Transverse colon (tissue), 4 donors: ENCODE measurements around the gene GSG1L. TPM values are rescaled to one million over a fixed set of nuclear protein-coding genes. Genes with fewer than 3 reads are reported as not detected.
"Not testable (repeated sequence)": the region's sequence is repeated elsewhere in the genome, so short reads cannot be mapped to it uniquely, and the experiment has no call there.

Experiments used
- DNase-seq: peaks from one replicate; pipeline ENCODE4 v3.0.0-alpha.2; 2019
- H3K27ac ChIP-seq, 4 donors: fragments of 200-600 bp; sonication (generic); 2 replicates each; pipeline ENCODE4 v1.5.1; 2016 to 2018; ENCODE audit warnings: inconsistent platforms in 4 of 4
- H3K27me3 ChIP-seq: fragments of 200-600 bp; sonication (generic); 2 replicates; pipeline ENCODE4 v1.5.1; 2017; ENCODE audit warnings: inconsistent platforms
- H3K36me3 ChIP-seq, 4 donors: fragments of 200-600 bp; sonication (generic); 2 replicates each; pipeline ENCODE4 v1.5.1; 2017 to 2019; ENCODE audit warnings: inconsistent platforms in 4 of 4
- H3K4me1 ChIP-seq, 4 donors: fragments of 200-600 bp; sonication (generic); 2 replicates each; pipeline ENCODE4 v1.5.1; 2017 to 2020; ENCODE audit warnings: inconsistent platforms in 4 of 4
- H3K4me3 ChIP-seq, 4 donors: fragments of 200-600 bp; sonication (generic); 1 replicate in 1 of 4; 2 replicates in 3 of 4; pipeline versions ENCODE4 v1.5.1 to v1.6.1; 2017 to 2019; ENCODE audit warnings: inconsistent platforms in 4 of 4
- H3K9me3 ChIP-seq, 2 donors: fragments of 200-600 bp; sonication (generic); 2 replicates each; pipeline ENCODE4 v1.5.1; 2017 to 2019; ENCODE audit warnings: inconsistent platforms in 2 of 2
- EP300 ChIP-seq: sonication (generic); formaldehyde crosslinking; IDR thresholded peaks from one replicate; pipeline ENCODE4 v1.6.1; 2017; ENCODE audit warnings: antibody characterized with exemption, low read depth
- POLR2A ChIP-seq: fragments of 450-650 bp; IDR thresholded peaks from one replicate; pipeline ENCODE4 v1.6.1; 2016; ENCODE audit warnings: antibody characterized with exemption, mild to moderate bottlenecking, moderate library complexity
- POLR2AphosphoS5 ChIP-seq, 3 donors: sonication (generic); formaldehyde crosslinking; IDR thresholded peaks; one replicate each; pipeline ENCODE4 v1.6.1; 2016; ENCODE audit warnings: antibody characterized with exemption in 3 of 3
- WGBS, 2 donors: methylation state at CpG; one replicate each; pipeline ENCODE4 v1.1.5; 2018; ENCODE audit warnings: low coverage in 1 of 2; 5-methylcytosine and 5-hydroxymethylcytosine counted together
- in situ Hi-C, 4 donors: fragments of 200-750 bp; cut with MboI; loops; one replicate each; pipeline versions ENCODE4 v1.15.0 to v1.15.1; 2017; ENCODE audit warnings: low sequenced_read_pairs in 3 of 4, low pct_ligation_motif_present in 1 of 4, low pct_unique_long_range_greater_than_20kb in 1 of 4
- intact Hi-C: fragments of 100-400 bp; cut with DNase I; formaldehyde crosslinking; loops from one replicate; pipeline ENCODE4 v1.15.1; 2023; ENCODE audit warnings: low total_unique reads
- total RNA-seq, 4 donors: library from RNA; depleted of rRNA; stranded (reverse); fragments of >200 nt; gene quantifications; one replicate each; pipeline ENCODE4 v1.1.0, GENCODE V29; 2016
- TF ChIP-seq, protein P1 (sequence below), 5 experiments: fragments of 200-600 bp in 3 of 5; fragments of 450-650 bp in 2 of 5; sonication (generic) in 3 of 5; IDR thresholded peaks; 1 replicate in 2 of 5; 2 replicates in 3 of 5; pipeline ENCODE4 v1.5.1; 2016 to 2017; ENCODE audit warnings: antibody characterized with exemption in 5 of 5, inconsistent platforms in 3 of 5, mild to moderate bottlenecking in 2 of 5, moderate library complexity in 1 of 5

The GSG1L gene
- total RNA-seq, 4 donors from 2014 or later, result not detected

DNA sequence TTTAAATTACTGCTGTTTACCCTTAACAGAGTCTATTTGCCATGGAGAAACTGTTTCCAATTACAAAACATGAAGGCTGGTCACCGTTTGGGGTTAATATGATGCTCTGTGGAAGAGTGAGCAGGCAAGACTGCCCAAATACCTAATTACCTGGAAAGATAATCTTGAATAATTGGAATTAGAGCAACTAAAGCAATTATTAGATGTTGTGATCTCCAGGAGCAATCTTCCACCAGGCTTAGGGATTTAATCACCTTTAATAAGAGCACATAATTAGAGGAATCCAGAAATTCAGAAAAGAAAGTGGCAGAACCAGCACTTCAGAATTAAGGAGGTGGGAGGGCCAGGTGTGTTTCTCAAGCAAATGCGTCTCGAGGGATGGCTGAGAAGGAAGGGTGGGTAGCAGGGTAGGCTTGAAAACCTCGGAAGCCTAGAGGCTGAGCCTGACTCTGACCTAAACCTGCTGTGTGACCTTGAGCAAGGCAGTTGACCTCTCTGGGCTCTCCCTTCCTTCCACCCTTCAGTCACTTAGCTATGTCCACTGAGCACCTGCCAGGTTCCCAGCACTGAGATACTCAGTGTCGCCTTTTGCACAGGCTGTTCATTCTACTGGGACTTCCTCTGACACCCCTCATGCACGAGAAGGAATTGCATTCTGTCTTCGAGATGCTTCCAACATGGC lies 113.2 kb downstream of the GSG1L start:
- Histone ChIP-seq H3K27ac (no peak overlapping the region), H3K4me1 (no peaks in the 10 kb centered on the region), H3K27me3 (peaks cover 3% of the 10 kb centered on the region), H3K9me3 (peaks cover 0 to 1% of the 10 kb centered on the region in 2 donors), H3K4me3 (no peak overlapping the region), H3K36me3 (no peaks in the 10 kb centered on the region)
- TF ChIP-seq, protein P1, sequence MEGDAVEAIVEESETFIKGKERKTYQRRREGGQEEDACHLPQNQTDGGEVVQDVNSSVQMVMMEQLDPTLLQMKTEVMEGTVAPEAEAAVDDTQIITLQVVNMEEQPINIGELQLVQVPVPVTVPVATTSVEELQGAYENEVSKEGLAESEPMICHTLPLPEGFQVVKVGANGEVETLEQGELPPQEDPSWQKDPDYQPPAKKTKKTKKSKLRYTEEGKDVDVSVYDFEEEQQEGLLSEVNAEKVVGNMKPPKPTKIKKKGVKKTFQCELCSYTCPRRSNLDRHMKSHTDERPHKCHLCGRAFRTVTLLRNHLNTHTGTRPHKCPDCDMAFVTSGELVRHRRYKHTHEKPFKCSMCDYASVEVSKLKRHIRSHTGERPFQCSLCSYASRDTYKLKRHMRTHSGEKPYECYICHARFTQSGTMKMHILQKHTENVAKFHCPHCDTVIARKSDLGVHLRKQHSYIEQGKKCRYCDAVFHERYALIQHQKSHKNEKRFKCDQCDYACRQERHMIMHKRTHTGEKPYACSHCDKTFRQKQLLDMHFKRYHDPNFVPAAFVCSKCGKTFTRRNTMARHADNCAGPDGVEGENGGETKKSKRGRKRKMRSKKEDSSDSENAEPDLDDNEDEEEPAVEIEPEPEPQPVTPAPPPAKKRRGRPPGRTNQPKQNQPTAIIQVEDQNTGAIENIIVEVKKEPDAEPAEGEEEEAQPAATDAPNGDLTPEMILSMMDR (IDR thresholded peaks at IDR 0.05), result no peak
- no peak for TF ChIP-seq EP300
- no peak for TF ChIP-seq POLR2AphosphoS5 (IDR thresholded peaks at IDR 0.05)
- no peak for TF ChIP-seq POLR2A
- in situ Hi-C loops (no loop called here), intact Hi-C loops (no loop called here)
- WGBS, 2 donors, result 68 to 78% methylated on average over 4 to 7 of the region's 7 CpGs
- DNase-seq, result no peak

DNA sequence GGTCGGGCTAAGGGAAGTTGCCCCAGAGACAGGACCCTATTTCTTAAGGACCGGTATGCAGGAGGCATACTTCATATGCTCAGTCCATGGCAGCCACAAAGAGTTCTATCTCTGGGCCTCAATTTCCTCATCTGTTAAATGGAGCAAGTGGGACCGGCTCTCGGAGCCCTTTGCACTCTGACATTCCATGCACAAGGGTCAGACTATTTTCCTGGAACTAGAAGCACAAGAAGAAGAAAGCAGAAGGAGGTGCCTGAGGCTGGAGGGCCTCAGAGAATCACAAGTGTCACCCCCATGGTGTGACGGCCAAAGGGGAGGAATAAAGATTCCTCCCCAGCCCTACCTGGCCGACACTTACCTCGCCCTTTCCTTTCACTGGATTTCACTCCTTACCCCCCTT lies 115.8 kb downstream of the GSG1L start:
- 72 to 80% methylated on average over 1 to 7 of the region's 7 CpGs for WGBS, 2 donors
- H3K27ac ChIP-seq, result no peak overlapping the region
- no peaks in the 10 kb centered on the region for H3K36me3 ChIP-seq
- intact Hi-C loops (no loop called here), in situ Hi-C loops (no loop called here)
- H3K9me3 ChIP-seq, result no peaks in the 10 kb centered on the region
- no peak overlapping the region for H3K4me3 ChIP-seq
- TF ChIP-seq POLR2A, result no peak
- TF ChIP-seq, protein P1 (IDR thresholded peaks at IDR 0.05), result no peak
- no peak for TF ChIP-seq EP300
- no peak for TF ChIP-seq POLR2AphosphoS5 (IDR thresholded peaks at IDR 0.05)
- no peak for DNase-seq
- peaks cover 3% of the 10 kb centered on the region for H3K27me3 ChIP-seq
- no peaks in the 10 kb centered on the region for H3K4me1 ChIP-seq

DNA sequence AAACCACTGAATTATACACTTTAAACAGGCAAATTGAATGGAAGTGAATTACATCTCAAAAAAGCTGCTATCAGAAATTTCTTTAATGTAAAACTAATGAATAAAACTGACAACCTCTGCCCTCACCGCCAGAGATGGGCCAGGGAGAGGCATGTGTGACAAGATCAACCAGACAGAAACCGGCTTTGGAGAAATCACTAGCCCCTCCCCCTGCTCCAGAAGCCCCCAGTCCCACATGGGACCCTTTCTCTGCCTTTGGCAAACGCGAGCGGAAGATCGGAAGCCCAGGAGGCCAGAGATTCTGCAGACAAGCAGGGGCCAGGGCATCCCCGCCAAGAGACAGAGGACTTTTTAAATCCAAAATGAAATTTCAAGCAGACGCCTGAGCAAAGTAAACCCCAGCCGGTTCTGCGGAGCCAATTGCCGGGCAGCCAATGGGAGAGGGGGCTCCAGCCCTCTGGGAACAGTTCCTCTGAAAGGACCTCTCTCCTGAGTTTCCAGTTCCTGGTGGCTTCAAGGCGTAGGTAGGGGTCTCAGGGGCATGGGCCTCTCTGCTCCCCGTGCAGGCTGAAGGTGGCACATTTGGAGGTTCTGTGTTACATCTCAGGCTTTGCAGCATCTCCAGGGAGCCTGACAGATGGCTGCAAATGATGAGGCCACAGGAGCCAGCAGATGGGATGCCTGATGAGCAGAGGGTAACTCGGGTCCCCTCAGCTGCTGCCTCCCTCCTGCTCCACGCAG lies 118.1 kb downstream of the GSG1L start:
- WGBS, 2 donors, result 38% methylated on average over 15 of the region's 15 CpGs; no CpG with 5 or more reads in 1 of the 2 donors
- in situ Hi-C loops, result no loop called here
- Histone ChIP-seq H3K27me3 (no peaks in the 10 kb centered on the region), H3K4me3 (no peak overlapping the region), H3K36me3 (no peaks in the 10 kb centered on the region), H3K4me1 (no peaks in the 10 kb centered on the region), H3K27ac (no peak overlapping the region), H3K9me3 (no peaks in the 10 kb centered on the region)
- TF ChIP-seq POLR2A, result no peak
- no peak for TF ChIP-seq EP300
- TF ChIP-seq, protein P1 (IDR thresholded peaks at IDR 0.05), result no peak
- TF ChIP-seq POLR2AphosphoS5 (IDR thresholded peaks at IDR 0.05), result no peak
- intact Hi-C loops, result no loop called here
- DNase-seq, result no peak

DNA sequence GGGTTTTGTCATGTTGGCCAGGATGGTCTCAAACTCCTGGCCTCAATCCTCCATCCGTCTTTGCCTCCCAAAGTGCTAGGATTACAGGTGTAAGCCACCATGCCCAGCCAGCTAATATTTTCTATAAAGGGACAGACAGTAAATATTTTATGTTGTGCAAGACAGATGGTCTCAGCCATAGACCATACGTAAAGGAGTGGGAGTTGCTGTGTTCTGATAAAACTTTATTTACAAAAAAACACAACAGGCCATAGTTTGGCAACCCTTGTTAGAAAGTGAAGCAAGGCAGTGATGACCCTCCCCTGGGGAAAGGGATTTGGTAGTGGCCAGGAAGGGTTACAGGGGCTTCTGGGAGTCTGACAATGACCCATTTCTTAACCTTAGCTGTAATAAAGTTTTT lies 119.7 kb downstream of the GSG1L start:
- Histone ChIP-seq H3K4me3 (no peak overlapping the region), H3K27me3 (no peaks in the 10 kb centered on the region), H3K4me1 (no peaks in the 10 kb centered on the region), H3K36me3 (no peaks in the 10 kb centered on the region), H3K27ac (no peak overlapping the region), H3K9me3 (no peaks in the 10 kb centered on the region)
- intact Hi-C loops, result no loop called here
- WGBS, 2 donors, result 83 to 92% methylated on average over 2 of the region's 2 CpGs
- in situ Hi-C loops, result no loop called here
- no peak for DNase-seq
- TF ChIP-seq, protein P1 (IDR thresholded peaks at IDR 0.05), result no peak
- no peak for TF ChIP-seq POLR2A
- TF ChIP-seq EP300, result no peak
- no peak for TF ChIP-seq POLR2AphosphoS5 (IDR thresholded peaks at IDR 0.05)

DNA sequence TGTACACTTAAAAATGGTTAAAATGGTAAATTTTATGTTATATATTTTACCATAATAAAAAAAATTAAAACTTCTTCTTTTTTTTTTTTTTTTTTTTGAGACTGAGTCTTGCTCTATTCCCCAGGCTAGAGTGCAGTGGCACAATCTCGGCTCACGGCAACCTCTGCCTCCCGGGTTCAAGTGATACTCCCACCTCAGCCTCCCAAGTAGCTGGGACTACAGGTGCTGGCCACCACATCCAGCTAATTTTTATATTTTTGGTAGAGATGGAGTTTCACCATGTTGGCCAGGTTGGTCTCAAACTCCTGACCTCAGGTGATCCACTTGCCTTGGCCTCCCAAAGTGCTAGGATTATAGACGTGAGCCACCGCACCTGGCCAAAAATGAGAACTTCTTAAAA lies 121.4 kb downstream of the GSG1L start:
- in situ Hi-C loops, H3K4me1 ChIP-seq, H3K27me3 ChIP-seq, H3K27ac ChIP-seq, H3K9me3 ChIP-seq, H3K4me3 ChIP-seq, DNase-seq, H3K36me3 ChIP-seq, intact Hi-C loops: not testable (repeated sequence)
- WGBS, 2 donors, result 92% methylated on average over 5 of the region's 5 CpGs; no CpG with 5 or more reads in 1 of the 2 donors
